Loucy (cell line): ENCODE results near the gene HOXD8.

Experiments
- H2AFZ ChIP-seq: fragments of 200-600 bp; sonication (generic); 2 replicates; pipeline ENCODE4 v1.6.0; 2016; ENCODE audit warnings: antibody characterized with exemption, mild to moderate bottlenecking, low read length, moderate library complexity
- H3F3A ChIP-seq: fragments of 200-600 bp; 2 replicates; pipeline ENCODE4 v1.6.0; 2016; ENCODE audit warnings: antibody characterized with exemption, low read depth, mild to moderate bottlenecking
- H3K27me3 ChIP-seq: fragments of 200-600 bp; sonication (generic); 2 replicates; pipeline ENCODE4 v1.6.1; 2014; ENCODE audit warnings: low read length, mild to moderate bottlenecking; ENCODE audit not compliant: insufficient read depth, poor library complexity, severe bottlenecking
- H3K36me3 ChIP-seq: fragments of 200-600 bp; sonication (generic); 2 replicates; pipeline ENCODE4 v1.6.1; 2016; ENCODE audit warnings: low read length; ENCODE audit not compliant: insufficient read depth
- H3K4me1 ChIP-seq: fragments of 200-600 bp; sonication (generic); 2 replicates; pipeline ENCODE4 v1.5.1; 2014; ENCODE audit warnings: low read length, mild to moderate bottlenecking; ENCODE audit not compliant: insufficient read depth, poor library complexity, severe bottlenecking
- H3K4me2 ChIP-seq: fragments of 200-600 bp; sonication (generic); 2 replicates; pipeline ENCODE4 v1.6.0; 2014; ENCODE audit warnings: antibody characterized with exemption, low read length, low read depth, mild to moderate bottlenecking; ENCODE audit not compliant: poor library complexity, severe bottlenecking
- H3K4me3 ChIP-seq: fragments of 200-600 bp; sonication (generic); 2 replicates; pipeline ENCODE4 v1.5.1; 2014; ENCODE audit warnings: low read length, mild to moderate bottlenecking, mixed read lengths; ENCODE audit not compliant: poor library complexity, severe bottlenecking
- H3K79me2 ChIP-seq: fragments of 200-600 bp; sonication (generic); 2 replicates; pipeline ENCODE4 v1.6.1; 2014; ENCODE audit warnings: low read length; ENCODE audit not compliant: insufficient read depth
- H3K9ac ChIP-seq: fragments of 200-600 bp; sonication (generic); 2 replicates; pipeline ENCODE4 v1.6.0; 2014; ENCODE audit warnings: mild to moderate bottlenecking, low read depth, low read length, moderate library complexity; ENCODE audit not compliant: poor library complexity, severe bottlenecking
- H3K9me2 ChIP-seq: fragments of 200-600 bp; sonication (generic); replicated peaks from 2 replicates; pipeline ENCODE4 v1.6.1; 2016; ENCODE audit warnings: low read depth, low read length, mixed read lengths
- H3K9me3 ChIP-seq: fragments of 200-600 bp; sonication (generic); 2 replicates; pipeline ENCODE4 v1.6.1; 2014; ENCODE audit warnings: mild to moderate bottlenecking, antibody characterized with exemption, low read length, low read depth; ENCODE audit not compliant: insufficient read depth
- H4K20me1 ChIP-seq: fragments of 200-600 bp; sonication (generic); 2 replicates; pipeline ENCODE4 v1.6.0; 2014; ENCODE audit warnings: antibody characterized with exemption, low read length, mild to moderate bottlenecking; ENCODE audit not compliant: insufficient read depth, poor library complexity, severe bottlenecking
- EZH2phosphoT487 ChIP-seq: fragments of 200-600 bp; IDR thresholded peaks from 2 replicates; pipeline ENCODE4 v1.6.1; 2018; ENCODE audit warnings: antibody characterized with exemption, mild to moderate bottlenecking, moderate library complexity, borderline replicate concordance
- TF ChIP-seq, protein P1 (sequence below): fragments of 200-600 bp; sonication (generic); conservative IDR thresholded peaks from 2 replicates; pipeline ENCODE4 v1.5.1; 2014; ENCODE audit warnings: mild to moderate bottlenecking, antibody characterized with exemption, low read length

The HOXD8 gene

DNA sequence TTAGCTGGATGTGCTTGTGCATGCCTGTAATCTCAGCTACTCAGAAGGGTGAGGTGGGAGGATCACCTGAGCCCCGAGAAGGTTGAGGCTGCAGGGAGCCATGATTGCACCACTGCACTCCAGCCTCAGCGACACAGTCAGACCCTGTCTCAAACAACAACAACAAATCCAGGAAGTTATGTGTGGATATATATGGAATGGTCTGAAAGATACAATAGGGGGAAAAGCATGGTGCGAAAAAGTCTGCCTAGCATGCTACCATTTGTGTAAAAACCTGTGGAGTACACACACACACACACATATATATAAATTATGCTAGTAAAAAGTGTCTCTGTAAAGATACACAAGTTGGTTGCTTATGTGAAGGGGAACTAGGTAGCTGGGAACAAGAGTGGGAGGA, 52.0 kb downstream of the HOXD8 start:
- Histone ChIP-seq H2AFZ (no peak overlapping the region), H3K4me2 (no peak overlapping the region), H3K27me3 (no peaks in the 10 kb centered on the region), H3K36me3 (no peaks in the 10 kb centered on the region), H3K9ac (no peak overlapping the region), H3K9me2 (no peaks in the 10 kb centered on the region), H3K9me3 (no peaks in the 10 kb centered on the region), H3K4me3 (no peak overlapping the region), H3K4me1 (no peaks in the 10 kb centered on the region), H3K79me2 (no peaks in the 10 kb centered on the region), H4K20me1 (no peaks in the 10 kb centered on the region), H3F3A (no peaks in the 10 kb centered on the region)
- TF ChIP-seq, protein P1, sequence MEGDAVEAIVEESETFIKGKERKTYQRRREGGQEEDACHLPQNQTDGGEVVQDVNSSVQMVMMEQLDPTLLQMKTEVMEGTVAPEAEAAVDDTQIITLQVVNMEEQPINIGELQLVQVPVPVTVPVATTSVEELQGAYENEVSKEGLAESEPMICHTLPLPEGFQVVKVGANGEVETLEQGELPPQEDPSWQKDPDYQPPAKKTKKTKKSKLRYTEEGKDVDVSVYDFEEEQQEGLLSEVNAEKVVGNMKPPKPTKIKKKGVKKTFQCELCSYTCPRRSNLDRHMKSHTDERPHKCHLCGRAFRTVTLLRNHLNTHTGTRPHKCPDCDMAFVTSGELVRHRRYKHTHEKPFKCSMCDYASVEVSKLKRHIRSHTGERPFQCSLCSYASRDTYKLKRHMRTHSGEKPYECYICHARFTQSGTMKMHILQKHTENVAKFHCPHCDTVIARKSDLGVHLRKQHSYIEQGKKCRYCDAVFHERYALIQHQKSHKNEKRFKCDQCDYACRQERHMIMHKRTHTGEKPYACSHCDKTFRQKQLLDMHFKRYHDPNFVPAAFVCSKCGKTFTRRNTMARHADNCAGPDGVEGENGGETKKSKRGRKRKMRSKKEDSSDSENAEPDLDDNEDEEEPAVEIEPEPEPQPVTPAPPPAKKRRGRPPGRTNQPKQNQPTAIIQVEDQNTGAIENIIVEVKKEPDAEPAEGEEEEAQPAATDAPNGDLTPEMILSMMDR = no peak
- TF ChIP-seq EZH2phosphoT487 = no peak
